Gastrocnemius medialis (tissue), 4 donors: Measurements from ENCODE around the gene CCDC92B. TPM values are rescaled to one million over a fixed set of nuclear protein-coding genes. Genes with fewer than 3 reads are reported as not detected.

Source experiments
- ATAC-seq, 2 donors: fragments of 150-250 bp; one replicate each; pipeline ENCODE4 v1.9.1; 2016
- DNase-seq, 2 donors: peaks; one replicate each; pipeline ENCODE4 v3.0.0-alpha.2; 2019
- H3K27ac ChIP-seq, 4 donors: fragments of 200-600 bp; sonication (generic); 1 replicate in 1 of 4; 2 replicates in 3 of 4; pipeline ENCODE4 v1.5.1; 2016 to 2018; ENCODE audit warnings: mild to moderate bottlenecking in 2 of 4, moderate library complexity in 1 of 4
- H3K27me3 ChIP-seq, 3 donors: fragments of 200-600 bp; sonication (generic) in 2 of 3; 1 replicate in 1 of 3; 2 replicates in 2 of 3; pipeline versions ENCODE4 v1.5.1 to v1.6.0; 2016 to 2019; ENCODE audit warnings: mild to moderate bottlenecking in 1 of 3, moderate library complexity in 1 of 3
- H3K36me3 ChIP-seq, 2 donors: fragments of 200-600 bp; sonication (generic) in 1 of 2; one replicate each; pipeline ENCODE4 v1.5.1; 2017 to 2018
- H3K4me1 ChIP-seq, 2 donors: fragments of 200-600 bp; sonication (generic) in 1 of 2; one replicate each; pipeline ENCODE4 v1.5.1; 2016 to 2017; ENCODE audit warnings: mild to moderate bottlenecking in 2 of 2
- H3K4me3 ChIP-seq, 4 donors: fragments of 200-600 bp; sonication (generic) in 3 of 4; 1 replicate in 1 of 4; 2 replicates in 3 of 4; pipeline ENCODE4 v1.5.1; 2016 to 2019; ENCODE audit warnings: mild to moderate bottlenecking in 2 of 4
- H3K9me3 ChIP-seq, 3 donors: fragments of 200-600 bp; sonication (generic) in 2 of 3; 1 replicate in 1 of 3; 2 replicates in 2 of 3; pipeline ENCODE4 v1.5.1; 2016 to 2019
- CTCF ChIP-seq, 5 experiments: fragments of 450-650 bp in 3 of 5; fragments of 200-600 bp in 2 of 5; sonication (generic) in 2 of 5; IDR thresholded peaks in 4 of 5; conservative IDR thresholded peaks in 1 of 5; 1 replicate in 4 of 5; 2 replicates in 1 of 5; pipeline ENCODE4 v1.5.1; 2016 to 2019; ENCODE audit warnings: antibody characterized with exemption in 5 of 5, mild to moderate bottlenecking in 3 of 5, moderate library complexity in 3 of 5
- POLR2A ChIP-seq, 2 donors: fragments of 450-650 bp; IDR thresholded peaks; one replicate each; pipeline ENCODE4 v1.6.1; 2017; ENCODE audit warnings: antibody characterized with exemption in 2 of 2, mild to moderate bottlenecking in 2 of 2, moderate library complexity in 2 of 2
- in situ Hi-C, 4 donors: fragments of 200-750 bp; cut with MboI; loops; one replicate each; pipeline versions ENCODE4 v1.15.0 to v1.8.0; 2017; ENCODE audit warnings: low sequenced_read_pairs in 4 of 4
- intact Hi-C: fragments of 100-400 bp; cut with DNase I; formaldehyde crosslinking; loops from one replicate; pipeline ENCODE4 v1.15.1; 2023; ENCODE audit warnings: low total_unique reads
- total RNA-seq, 4 donors: library from RNA; depleted of rRNA; stranded (reverse); fragments of >200 nt; gene quantifications; one replicate each; pipeline versions ENCODE4 v1.1.0 to v1.2.3, GENCODE V29; 2016

CCDC92B gene
- total RNA-seq, 4 donors from 2014 or later = not detected

DNA sequence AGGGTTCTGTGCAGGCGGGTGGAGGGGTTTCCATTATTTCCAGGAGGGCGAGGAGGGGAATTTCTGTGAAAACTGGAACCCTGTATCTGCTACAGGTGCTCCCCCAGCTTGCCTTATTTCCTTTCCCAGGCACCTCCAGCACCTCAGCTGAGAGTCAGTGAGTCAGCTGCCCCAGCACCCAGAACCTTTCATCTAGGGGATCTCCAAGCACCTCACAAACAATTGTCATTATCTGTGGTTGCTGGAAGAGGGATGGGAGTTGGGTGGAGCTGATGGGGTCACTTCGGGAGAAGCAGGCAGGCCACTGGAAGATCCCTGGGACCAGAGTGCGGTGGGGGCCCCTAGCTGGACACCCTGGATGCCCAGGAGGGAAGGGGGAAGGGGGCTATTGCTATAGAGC, 27.8 kb downstream of the CCDC92B start:
- Histone ChIP-seq H3K4me1 (peaks cover 0 to 15% of the 10 kb centered on the region in 2 donors), H3K9me3 (no peaks in the 10 kb centered on the region), H3K36me3 (no peaks in the 10 kb centered on the region), H3K27ac (no peak overlapping the region), H3K27me3 (peaks cover 0 to 5% (median 0%) of the 10 kb centered on the region in 3 donors), H3K4me3 (no peak overlapping the region)
- TF ChIP-seq CTCF (IDR thresholded peaks at IDR 0.05 in 4 of 5, conservative IDR thresholded peaks at IDR 0.05 in 1 of 5) (no peak), POLR2A (IDR thresholded peaks at IDR 0.05) (no peak)
- intact Hi-C loops (no loop called here), in situ Hi-C loops (loop anchor here in 1 of 4 donors (25.0 kb wide), 1 partner anchor 309 kb away; the partner anchor contains the start of gene MNT)
- DNase-seq = no peak
- ATAC-seq = no peak

- ATAC-seq = no peak
- in situ Hi-C loops = loop anchor here in 2 of 4 donors (10.0 to 25.0 kb wide), 2 partner anchors 125 to 308 kb away; partner anchors contain the start of genes PAFAH1B1 (in 2 of the 2) and MNT (in 1 of the 2)
Measured at GRCh38 chr17:2719861-2720260, 29.6 kb downstream of the CCDC92B start.

DNA sequence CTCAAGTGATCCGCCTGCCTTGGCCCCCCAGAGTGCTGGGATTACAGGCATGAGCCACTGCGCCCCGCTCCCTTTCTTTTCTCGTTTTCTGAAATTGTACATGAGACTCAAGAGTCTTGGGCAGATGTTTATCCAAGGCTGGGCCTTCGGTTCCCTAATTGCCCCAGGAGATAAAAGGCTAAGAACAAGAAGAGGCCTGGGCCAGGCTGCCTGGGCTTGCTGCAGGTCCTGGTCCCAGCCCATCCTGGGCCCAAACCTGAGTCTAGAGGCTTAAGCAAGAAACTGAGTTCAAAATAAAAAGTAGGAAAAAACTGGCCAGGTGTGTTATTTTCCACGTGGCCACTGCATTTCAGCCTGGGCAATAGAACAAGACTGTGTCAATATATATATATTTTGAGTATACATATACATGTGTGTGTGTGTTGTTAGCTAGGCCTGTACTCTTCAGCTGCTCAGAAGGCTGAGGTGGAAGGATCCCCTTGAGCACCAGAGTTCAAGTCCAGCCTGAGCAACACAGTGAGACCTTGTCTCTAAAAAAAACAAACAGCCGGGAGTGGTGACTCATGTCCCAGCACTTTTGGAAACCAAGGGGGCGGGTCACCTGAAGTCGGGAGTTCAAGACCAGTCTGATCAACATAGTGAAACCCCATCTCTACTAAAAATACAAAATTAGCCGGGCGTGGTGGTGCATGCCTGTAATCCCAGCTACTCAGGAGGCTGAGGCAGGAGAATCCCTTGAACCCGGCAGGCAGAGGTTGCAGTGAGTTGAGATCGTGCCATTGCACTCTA, 31.1 kb downstream of the CCDC92B start:
- no peak overlapping the region for H3K27ac ChIP-seq
- DNase-seq (no peak), ATAC-seq (no peak)
- H3K4me1 ChIP-seq = peaks cover under 1 to 6% of the 10 kb centered on the region in 2 donors
- no peak for TF ChIP-seq CTCF (IDR thresholded peaks at IDR 0.05 in 4 of 5, conservative IDR thresholded peaks at IDR 0.05 in 1 of 5)
- no peak for TF ChIP-seq POLR2A (IDR thresholded peaks at IDR 0.05)
- no peaks in the 10 kb centered on the region for H3K36me3 ChIP-seq
- no peaks in the 10 kb centered on the region for H3K9me3 ChIP-seq
- H3K27me3 ChIP-seq = no peaks in the 10 kb centered on the region
- in situ Hi-C loops = loop anchor here in 2 of 4 donors (10.0 to 25.0 kb wide), 2 partner anchors 124 to 306 kb away; partner anchors contain the start of genes PAFAH1B1 (in 2 of the 2) and MNT (in 1 of the 2)
- intact Hi-C loops = no loop called here
- H3K4me3 ChIP-seq = no peak overlapping the region

More at GRCh38 chr17:2719861-2720260, 29.6 kb downstream of the CCDC92B start:
- TF ChIP-seq POLR2A (IDR thresholded peaks at IDR 0.05) (no peak), CTCF (IDR thresholded peaks at IDR 0.05 in 4 of 5, conservative IDR thresholded peaks at IDR 0.05 in 1 of 5) (no peak)
- H3K4me3 ChIP-seq = no peak overlapping the region
- H3K27ac ChIP-seq = no peak overlapping the region
- no peaks in the 10 kb centered on the region for H3K9me3 ChIP-seq
- no peaks in the 10 kb centered on the region for H3K27me3 ChIP-seq
- DNase-seq = no peak
- intact Hi-C loops = no loop called here
- H3K4me1 ChIP-seq = peaks cover 0 to 8% of the 10 kb centered on the region in 2 donors
- no peaks in the 10 kb centered on the region for H3K36me3 ChIP-seq

GRCh38 chr17:2716649-2717048, 32.8 kb downstream of the CCDC92B start:
- in situ Hi-C loops = loop anchor here in 2 of 4 donors (10.0 to 25.0 kb wide), 2 partner anchors 122 to 304 kb away; partner anchors contain the start of genes PAFAH1B1 (in 2 of the 2) and MNT (in 1 of the 2)
- Histone ChIP-seq H3K9me3 (no peaks in the 10 kb centered on the region), H3K27me3 (no peaks in the 10 kb centered on the region), H3K27ac (no peak overlapping the region), H3K36me3 (no peaks in the 10 kb centered on the region), H3K4me1 (peaks cover 16% of the 10 kb centered on the region in 2 donors), H3K4me3 (no peak overlapping the region)
- no peak for DNase-seq
- ATAC-seq = no peak
- TF ChIP-seq POLR2A (IDR thresholded peaks at IDR 0.05) (no peak), CTCF (IDR thresholded peaks at IDR 0.05 in 4 of 5, conservative IDR thresholded peaks at IDR 0.05 in 1 of 5) (no peak)
- intact Hi-C loops = no loop called here
